ENCODE results near the gene DMD. TPM values are rescaled to one million over a fixed set of nuclear protein-coding genes. Genes with fewer than 3 reads are reported as not detected.
A peak's percentile ranks its signal among the peaks of the same experiment; 100 is the strongest.

Gene DMD
- polyA plus RNA-seq, 2 of the 4 experiments (the other 2 are of a cell fraction) = 0.03 TPM; not detected in 1

- Histone ChIP-seq H3K4me3 (no peak overlapping the region), H3K9me3 (no peaks in the 10 kb centered on the region), H3K4me2 (no peak overlapping the region), H3K27ac (no peak overlapping the region), H3K4me1 (no peaks in the 10 kb centered on the region)
- 3% methylated on average over 2 of the region's 2 CpGs for WGBS (ENCODE audit: missing lambda C conversion rate)
- peak; percentile 39 for FAIRE-seq
- TF ChIP-seq TP53 (CRISPR knock-in tag; IDR thresholded peaks at IDR 0.05) (no peak), FOSB (CRISPR knock-in tag; IDR thresholded peaks at IDR 0.05) (no peak)
- CTCF ChIA-PET = no interaction called here
- no peak for ATAC-seq
- DNase-seq (ENCODE audit: low read depth in 1 of 2, low spot score in 1 of 2) = no peak
- POLR2A ChIA-PET = no interaction called here
These were observed 762.4 kb downstream of the DMD start for GRCh38 chrX:32448945-32449344.

- Histone ChIP-seq H3K27ac (no peak overlapping the region), H3K4me2 (no peak overlapping the region), H3K4me3 (no peak overlapping the region), H3K4me1 (no peaks in the 10 kb centered on the region), H3K9me3 (no peaks in the 10 kb centered on the region)
- CTCF ChIA-PET = no interaction called here
- WGBS (ENCODE audit: missing lambda C conversion rate) = 0% methylated on average over 1 of the region's 1 CpG
- TF ChIP-seq TFCP2L1 (CRISPR knock-in tag; IDR thresholded peaks at IDR 0.05) = no peak
- no peak for DNase-seq (ENCODE audit: low read depth in 1 of 2, low spot score in 1 of 2)
- ATAC-seq = no peak
- POLR2A ChIA-PET = no interaction called here
- no peak for FAIRE-seq
These were observed 763.0 kb downstream of the DMD start for GRCh38 chrX:32448320-32448719.

DNA sequence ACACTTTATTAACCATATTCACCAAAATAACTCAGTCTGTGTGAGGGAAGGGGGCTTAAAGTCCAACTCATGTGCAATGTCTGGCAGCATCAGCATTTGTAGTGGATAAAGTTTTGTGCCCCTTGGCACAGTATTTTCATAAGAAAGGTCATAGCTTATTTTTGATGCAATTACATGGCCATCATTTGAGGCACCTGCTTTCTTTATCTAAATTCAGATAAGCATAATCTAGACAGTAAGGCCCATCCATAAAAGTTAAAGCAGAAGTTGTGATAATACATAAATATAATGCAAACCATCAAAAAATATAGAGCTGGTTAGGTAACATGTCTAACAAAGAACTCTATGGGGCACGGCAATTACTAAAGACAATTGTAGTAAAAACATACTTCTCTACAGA, 763.7 kb downstream of the DMD start:
- Histone ChIP-seq H3K4me2 (no peak overlapping the region), H3K4me1 (no peaks in the 10 kb centered on the region), H3K27ac (no peak overlapping the region), H3K9me3 (no peaks in the 10 kb centered on the region), H3K4me3 (no peak overlapping the region)
- ATAC-seq (no peak), FAIRE-seq (no peak), DNase-seq (ENCODE audit: low read depth in 1 of 2, low spot score in 1 of 2) (no peak)
- POLR2A ChIA-PET = no interaction called here
- TF ChIP-seq EHF (CRISPR knock-in tag; IDR thresholded peaks at IDR 0.05) (no peak), NR3C1 (IDR thresholded peaks at IDR 0.05) (no peak), CEBPB (IDR thresholded peaks at IDR 0.05) (no peak), RNF2 (IDR thresholded peaks at IDR 0.05; ENCODE audit: borderline replicate concordance, low read depth) (no peak), HOXA7 (CRISPR knock-in tag; IDR thresholded peaks at IDR 0.05) (no peak), RFX5 (IDR thresholded peaks at IDR 0.05) (no peak), MYC (IDR thresholded peaks at IDR 0.05; ENCODE audit: borderline replicate concordance, low read length) (no peak), TFCP2L1 (CRISPR knock-in tag; IDR thresholded peaks at IDR 0.05) (no peak), JUNB (IDR thresholded peaks at IDR 0.05) (no peak), BHLHE40 (IDR thresholded peaks at IDR 0.05; ENCODE audit: low read depth, low read length) (no peak), PBX3 (IDR thresholded peaks at IDR 0.05) (no peak)
- TF ChIP-seq, protein P1, sequence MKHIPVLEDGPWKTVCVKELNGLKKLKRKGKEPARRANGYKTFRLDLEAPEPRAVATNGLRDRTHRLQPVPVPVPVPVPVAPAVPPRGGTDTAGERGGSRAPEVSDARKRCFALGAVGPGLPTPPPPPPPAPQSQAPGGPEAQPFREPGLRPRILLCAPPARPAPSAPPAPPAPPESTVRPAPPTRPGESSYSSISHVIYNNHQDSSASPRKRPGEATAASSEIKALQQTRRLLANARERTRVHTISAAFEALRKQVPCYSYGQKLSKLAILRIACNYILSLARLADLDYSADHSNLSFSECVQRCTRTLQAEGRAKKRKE (CRISPR knock-in tag; IDR thresholded peaks at IDR 0.05; ENCODE audit: low read depth) = no peak
- CTCF ChIA-PET = no interaction called here
- WGBS (ENCODE audit: missing lambda C conversion rate) = 26% methylated on average over 1 of the region's 1 CpG

DNA sequence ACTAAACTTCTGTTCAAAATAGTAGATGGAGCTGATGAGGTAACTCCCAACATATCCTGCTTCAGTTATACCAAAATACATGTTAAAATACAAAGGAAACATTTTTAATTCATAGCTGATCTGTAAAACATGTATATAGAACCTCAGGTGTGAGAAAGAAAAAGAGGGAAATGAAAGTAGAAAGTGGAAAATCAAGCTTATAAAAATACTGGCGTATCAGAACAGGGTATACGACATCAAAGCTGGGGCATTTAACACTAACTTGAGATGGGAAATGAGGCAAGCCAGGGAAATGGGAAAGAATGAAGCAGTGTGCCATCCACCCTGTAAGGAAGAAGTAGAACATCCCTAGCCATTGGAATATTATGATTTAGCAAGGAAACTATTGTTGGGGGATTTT, 767.5 kb downstream of the DMD start:
- WGBS (ENCODE audit: missing lambda C conversion rate) = 31% methylated on average over 2 of the region's 2 CpGs
- Histone ChIP-seq H3K27ac (no peak overlapping the region), H3K4me2 (no peak overlapping the region), H3K4me1 (no peaks in the 10 kb centered on the region), H3K4me3 (no peak overlapping the region), H3K9me3 (no peaks in the 10 kb centered on the region)
- POLR2A ChIA-PET = no interaction called here
- TF ChIP-seq CHD4 (IDR thresholded peaks at IDR 0.05; ENCODE audit: borderline replicate concordance) = no peak
- no peak for TF ChIP-seq RCOR1 (IDR thresholded peaks at IDR 0.05; ENCODE audit: low read depth, low read length)
- TF ChIP-seq POLR2A (IDR thresholded peaks at IDR 0.05; ENCODE audit: low read length) = no peak
- no peak for TF ChIP-seq ZC3H11A (IDR thresholded peaks at IDR 0.05)
- TF ChIP-seq MYC (IDR thresholded peaks at IDR 0.05; ENCODE audit: borderline replicate concordance, low read length) = no peak
- TF ChIP-seq TFCP2L1 (CRISPR knock-in tag; IDR thresholded peaks at IDR 0.05) = no peak
- no peak for TF ChIP-seq HEYL (CRISPR knock-in tag; IDR thresholded peaks at IDR 0.05)
- TF ChIP-seq, protein P2, sequence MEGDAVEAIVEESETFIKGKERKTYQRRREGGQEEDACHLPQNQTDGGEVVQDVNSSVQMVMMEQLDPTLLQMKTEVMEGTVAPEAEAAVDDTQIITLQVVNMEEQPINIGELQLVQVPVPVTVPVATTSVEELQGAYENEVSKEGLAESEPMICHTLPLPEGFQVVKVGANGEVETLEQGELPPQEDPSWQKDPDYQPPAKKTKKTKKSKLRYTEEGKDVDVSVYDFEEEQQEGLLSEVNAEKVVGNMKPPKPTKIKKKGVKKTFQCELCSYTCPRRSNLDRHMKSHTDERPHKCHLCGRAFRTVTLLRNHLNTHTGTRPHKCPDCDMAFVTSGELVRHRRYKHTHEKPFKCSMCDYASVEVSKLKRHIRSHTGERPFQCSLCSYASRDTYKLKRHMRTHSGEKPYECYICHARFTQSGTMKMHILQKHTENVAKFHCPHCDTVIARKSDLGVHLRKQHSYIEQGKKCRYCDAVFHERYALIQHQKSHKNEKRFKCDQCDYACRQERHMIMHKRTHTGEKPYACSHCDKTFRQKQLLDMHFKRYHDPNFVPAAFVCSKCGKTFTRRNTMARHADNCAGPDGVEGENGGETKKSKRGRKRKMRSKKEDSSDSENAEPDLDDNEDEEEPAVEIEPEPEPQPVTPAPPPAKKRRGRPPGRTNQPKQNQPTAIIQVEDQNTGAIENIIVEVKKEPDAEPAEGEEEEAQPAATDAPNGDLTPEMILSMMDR (IDR thresholded peaks at IDR 0.05) = no peak
- TF ChIP-seq EHF (CRISPR knock-in tag; IDR thresholded peaks at IDR 0.05) = no peak
- no peak for TF ChIP-seq ESRRA (IDR thresholded peaks at IDR 0.05; ENCODE audit: borderline replicate concordance, low read length)
- no peak for TF ChIP-seq USF2 (IDR thresholded peaks at IDR 0.05)
- TF ChIP-seq, protein P3, sequence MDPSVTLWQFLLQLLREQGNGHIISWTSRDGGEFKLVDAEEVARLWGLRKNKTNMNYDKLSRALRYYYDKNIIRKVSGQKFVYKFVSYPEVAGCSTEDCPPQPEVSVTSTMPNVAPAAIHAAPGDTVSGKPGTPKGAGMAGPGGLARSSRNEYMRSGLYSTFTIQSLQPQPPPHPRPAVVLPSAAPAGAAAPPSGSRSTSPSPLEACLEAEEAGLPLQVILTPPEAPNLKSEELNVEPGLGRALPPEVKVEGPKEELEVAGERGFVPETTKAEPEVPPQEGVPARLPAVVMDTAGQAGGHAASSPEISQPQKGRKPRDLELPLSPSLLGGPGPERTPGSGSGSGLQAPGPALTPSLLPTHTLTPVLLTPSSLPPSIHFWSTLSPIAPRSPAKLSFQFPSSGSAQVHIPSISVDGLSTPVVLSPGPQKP (IDR thresholded peaks at IDR 0.05; ENCODE audit: low read depth, low read length) = no peak
- no peak for TF ChIP-seq RARB (CRISPR knock-in tag; IDR thresholded peaks at IDR 0.05)
- no peak for TF ChIP-seq JUN (IDR thresholded peaks at IDR 0.05)
- TF ChIP-seq CEBPB (IDR thresholded peaks at IDR 0.05) = no peak
- TF ChIP-seq FOSB (CRISPR knock-in tag; IDR thresholded peaks at IDR 0.05) = no peak
- no peak for TF ChIP-seq HOXB13 (CRISPR knock-in tag; IDR thresholded peaks at IDR 0.05; ENCODE audit: low read depth)
- no peak for TF ChIP-seq CBX2 (IDR thresholded peaks at IDR 0.05; ENCODE audit: borderline replicate concordance, low read depth)
- no peak for TF ChIP-seq GATA3 (IDR thresholded peaks at IDR 0.05; ENCODE audit: borderline replicate concordance)
- DNase-seq (ENCODE audit: low read depth in 1 of 2, low spot score in 1 of 2) (no peak), ATAC-seq (no peak), FAIRE-seq (no peak)
- CTCF ChIA-PET = no interaction called here

Data from A549 (cell line).